Left lung (tissue), 10 donors: Measurements from ENCODE around the gene SIX1. TPM values are rescaled to one million over a fixed set of nuclear protein-coding genes. Genes with fewer than 3 reads are reported as not detected.

ENCODE experiments used
- ATAC-seq: fragments of 200-7000 bp; cut with Tn5 transposase; one replicate; pipeline ENCODE4 v1.9.1; 2020; ENCODE audit warnings: moderate library complexity
- DNase-seq, 4 donors: peaks; one replicate each; pipeline ENCODE4 v3.0.0-alpha.2; 2013 to 2020
- H3K27ac ChIP-seq, 2 donors: fragments of 200-600 bp; sonication (generic) in 1 of 2; one replicate each; pipeline versions ENCODE4 v1.5.0 to v1.8.0; 2020 to 2021
- H3K27me3 ChIP-seq, 2 donors: fragments of 200-600 bp; sonication (generic) in 1 of 2; one replicate each; pipeline versions ENCODE4 v1.5.0 to v1.8.0; 2020 to 2021
- H3K36me3 ChIP-seq, 2 donors: fragments of 200-600 bp; sonication (generic) in 1 of 2; one replicate each; pipeline versions ENCODE4 v1.5.0 to v1.8.0; 2020 to 2021
- H3K4me1 ChIP-seq, 2 donors: fragments of 200-600 bp; one replicate each; pipeline ENCODE4 v1.8.0; 2021
- H3K4me3 ChIP-seq, 2 donors: fragments of 200-600 bp; sonication (generic) in 1 of 2; one replicate each; pipeline versions ENCODE4 v1.5.0 to v1.8.0; 2020 to 2021; ENCODE audit warnings: mild to moderate bottlenecking in 1 of 2
- H3K9me3 ChIP-seq, 2 donors: fragments of 200-600 bp; sonication (generic) in 1 of 2; one replicate each; pipeline versions ENCODE4 v1.5.0 to v1.8.0; 2020 to 2021
- intact Hi-C, 2 donors: fragments of 100-400 bp; cut with DNase I; formaldehyde crosslinking; loops; one replicate each; pipeline versions ENCODE4 v1.11.2 to v1.14.2; 2022
- polyA plus RNA-seq, 6 donors: library from polyadenylated mRNA; unstranded; fragments of 120-200 nt; gene quantifications; one replicate each; pipeline ENCODE4 v1.2.1, GENCODE V29; 2013; ENCODE audit not compliant: insufficient read length in 6 of 6
- total RNA-seq, 2 donors: library from RNA; stranded (reverse); fragmentation: NEBNext Ultra II Directional; extraction: Animal tissue kit (Norgen Biotek cat#: 25700); gene quantifications; one replicate each; pipeline ENCODE4 v1.2.1, GENCODE V29; 2021
- TF ChIP-seq, protein P1 (sequence below), 2 donors: fragments of 200-600 bp; sonication (generic) in 1 of 2; IDR thresholded peaks; one replicate each; pipeline versions ENCODE4 v1.5.0 to v1.8.0; 2021; ENCODE audit warnings: antibody characterized with exemption in 2 of 2
- donor health status: DM: no; HTN: yes; CAD: no.
- donor health status: DM: no; HTN: no; CAD: no.

The SIX1 gene
- total and polyA plus RNA-seq, 8 donors = 0.46 to 2.4 (median 0.97) TPM; not detected in 1

- Histone ChIP-seq H3K4me1 (no peaks in the 10 kb centered on the region), H3K4me3 (no peak overlapping the region), H3K9me3 (peaks cover 0 to 3% of the 10 kb centered on the region in 2 donors), H3K27ac (no peak overlapping the region), H3K36me3 (no peaks in the 10 kb centered on the region), H3K27me3 (no peaks in the 10 kb centered on the region)
- TF ChIP-seq, protein P1, sequence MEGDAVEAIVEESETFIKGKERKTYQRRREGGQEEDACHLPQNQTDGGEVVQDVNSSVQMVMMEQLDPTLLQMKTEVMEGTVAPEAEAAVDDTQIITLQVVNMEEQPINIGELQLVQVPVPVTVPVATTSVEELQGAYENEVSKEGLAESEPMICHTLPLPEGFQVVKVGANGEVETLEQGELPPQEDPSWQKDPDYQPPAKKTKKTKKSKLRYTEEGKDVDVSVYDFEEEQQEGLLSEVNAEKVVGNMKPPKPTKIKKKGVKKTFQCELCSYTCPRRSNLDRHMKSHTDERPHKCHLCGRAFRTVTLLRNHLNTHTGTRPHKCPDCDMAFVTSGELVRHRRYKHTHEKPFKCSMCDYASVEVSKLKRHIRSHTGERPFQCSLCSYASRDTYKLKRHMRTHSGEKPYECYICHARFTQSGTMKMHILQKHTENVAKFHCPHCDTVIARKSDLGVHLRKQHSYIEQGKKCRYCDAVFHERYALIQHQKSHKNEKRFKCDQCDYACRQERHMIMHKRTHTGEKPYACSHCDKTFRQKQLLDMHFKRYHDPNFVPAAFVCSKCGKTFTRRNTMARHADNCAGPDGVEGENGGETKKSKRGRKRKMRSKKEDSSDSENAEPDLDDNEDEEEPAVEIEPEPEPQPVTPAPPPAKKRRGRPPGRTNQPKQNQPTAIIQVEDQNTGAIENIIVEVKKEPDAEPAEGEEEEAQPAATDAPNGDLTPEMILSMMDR (IDR thresholded peaks at IDR 0.05) = no peak
- no peak for ATAC-seq
- DNase-seq = no peak
- intact Hi-C loops = no loop called here
These were observed 34.9 kb upstream of the SIX1 start for GRCh38 chr14:60684203-60684602.

GRCh38 chr14:60681271-60681670 is 32.0 kb upstream of the SIX1 start:
- Histone ChIP-seq H3K4me1 (no peaks in the 10 kb centered on the region), H3K4me3 (no peak overlapping the region), H3K27me3 (no peaks in the 10 kb centered on the region), H3K36me3 (no peaks in the 10 kb centered on the region), H3K27ac (no peak overlapping the region), H3K9me3 (peaks cover 0 to 3% of the 10 kb centered on the region in 2 donors)
- TF ChIP-seq, protein P1 (IDR thresholded peaks at IDR 0.05) = no peak
- intact Hi-C loops = no loop called here
- no peak for ATAC-seq
- no peak for DNase-seq

GRCh38 chr14:60680511-60680910 is 31.2 kb upstream of the SIX1 start:
- Histone ChIP-seq H3K36me3 (no peaks in the 10 kb centered on the region), H3K27me3 (no peaks in the 10 kb centered on the region), H3K27ac (no peak overlapping the region), H3K9me3 (peaks cover 0 to 3% of the 10 kb centered on the region in 2 donors), H3K4me3 (no peak overlapping the region), H3K4me1 (no peaks in the 10 kb centered on the region)
- no peak for DNase-seq
- no peak for ATAC-seq
- TF ChIP-seq, protein P1 (IDR thresholded peaks at IDR 0.05) = no peak
- intact Hi-C loops = no loop called here

DNA sequence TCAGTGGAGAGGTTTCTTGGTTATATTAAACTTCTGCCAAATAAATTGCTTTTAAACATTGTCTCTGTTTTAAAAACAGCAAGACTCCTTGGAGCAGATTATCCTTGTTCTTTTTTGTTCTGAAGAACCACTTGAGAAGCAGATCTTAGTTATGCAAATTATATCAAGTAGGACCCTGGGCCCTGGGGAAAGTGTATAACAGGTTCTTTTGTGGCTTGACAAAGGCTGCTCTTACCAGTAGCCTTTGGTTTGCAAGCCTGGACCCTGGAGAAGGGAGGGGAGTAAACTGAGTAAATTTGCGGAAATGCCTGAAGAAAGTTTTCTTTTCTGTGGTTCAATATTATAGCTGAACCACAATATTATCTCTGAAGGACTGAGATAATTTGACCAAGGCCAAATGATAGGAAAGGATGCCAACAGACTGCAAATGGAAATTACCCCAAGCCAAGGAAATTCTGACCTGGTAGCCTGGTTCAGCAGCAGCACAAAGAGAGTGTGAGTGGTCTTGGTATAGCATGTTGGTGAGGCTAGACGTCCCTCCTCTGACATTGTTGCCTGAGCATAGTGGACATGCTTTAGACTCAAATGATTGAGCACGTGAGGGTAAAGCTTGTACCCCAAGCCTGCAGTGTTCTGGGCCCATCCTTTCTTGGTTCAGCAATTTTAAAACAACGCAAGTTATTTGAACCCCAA is 30.4 kb upstream of the SIX1 start:
- H3K9me3 ChIP-seq = peaks cover 0 to 3% of the 10 kb centered on the region in 2 donors
- H3K4me1 ChIP-seq = no peaks in the 10 kb centered on the region
- H3K4me3 ChIP-seq = no peak overlapping the region
- TF ChIP-seq, protein P1 (IDR thresholded peaks at IDR 0.05) = no peak
- no peak overlapping the region for H3K27ac ChIP-seq
- H3K27me3 ChIP-seq = no peaks in the 10 kb centered on the region
- intact Hi-C loops = no loop called here
- no peaks in the 10 kb centered on the region for H3K36me3 ChIP-seq
- ATAC-seq (no peak), DNase-seq (no peak)

DNA sequence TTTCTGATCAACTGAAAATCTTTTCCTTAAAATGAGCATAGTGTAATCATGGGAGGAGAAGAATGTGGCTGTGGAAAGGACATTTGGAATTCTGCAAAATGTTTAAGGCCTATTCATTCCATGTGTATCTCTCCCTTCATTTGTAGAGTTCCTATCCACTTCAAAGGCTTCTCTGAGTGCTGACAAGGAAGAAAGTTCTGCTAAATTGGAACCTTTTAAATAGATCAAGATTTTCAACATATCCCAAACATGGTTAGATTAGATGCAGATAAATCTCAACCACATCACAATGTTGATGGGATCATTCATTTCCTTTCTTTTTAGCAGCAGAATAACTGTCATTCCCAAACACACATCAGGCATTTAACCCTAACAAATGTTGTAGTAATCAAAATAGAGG is 28.4 kb upstream of the SIX1 start:
- intact Hi-C loops = no loop called here
- Histone ChIP-seq H3K4me1 (no peaks in the 10 kb centered on the region), H3K36me3 (no peaks in the 10 kb centered on the region), H3K9me3 (no peaks in the 10 kb centered on the region), H3K27ac (no peak overlapping the region), H3K27me3 (no peaks in the 10 kb centered on the region), H3K4me3 (no peak overlapping the region)
- ATAC-seq (no peak), DNase-seq (no peak)
- TF ChIP-seq, protein P1 (IDR thresholded peaks at IDR 0.05) = no peak
